Prostate gland (tissue), 2 donors: ENCODE measurements around the gene LRRC55. TPM values are rescaled to one million over a fixed set of nuclear protein-coding genes. Genes with fewer than 3 reads are reported as not detected.
"Not testable (repeated sequence)": the region's sequence is repeated elsewhere in the genome, so short reads cannot be mapped to it uniquely, and the experiment has no call there.

Experiments used
- DNase-seq: peaks from one replicate; pipeline ENCODE4 v3.0.0-alpha.2; 2019; ENCODE audit warnings: low spot score
- H3K27ac ChIP-seq, 2 donors: fragments of 200-600 bp; sonication (generic); 2 replicates each; pipeline ENCODE4 v1.5.1; 2017 to 2019
- H3K27me3 ChIP-seq: fragments of 200-600 bp; sonication (generic); replicated peaks from 2 replicates; pipeline ENCODE4 v1.5.1; 2019; ENCODE audit not compliant: insufficient read depth
- H3K36me3 ChIP-seq, 2 donors: fragments of 200-600 bp; sonication (generic); 1 replicate in 1 of 2; 2 replicates in 1 of 2; pipeline versions ENCODE4 v1.5.1 to v1.8.1; 2017 to 2019
- H3K4me1 ChIP-seq: fragments of 200-600 bp; sonication (generic); replicated peaks from 2 replicates; pipeline ENCODE4 v1.5.1; 2019
- H3K4me3 ChIP-seq, 2 donors: fragments of 200-600 bp; sonication (generic); 2 replicates each; pipeline ENCODE4 v1.5.1; 2017 to 2019
- H3K9me3 ChIP-seq: fragments of 200-600 bp; sonication (generic); 2 replicates; pipeline ENCODE4 v1.5.1; 2017
- POLR2A ChIP-seq: fragments of 450-650 bp; IDR thresholded peaks from one replicate; pipeline ENCODE4 v1.6.1; 2016; ENCODE audit warnings: antibody characterized with exemption, mild to moderate bottlenecking
- POLR2AphosphoS5 ChIP-seq: sonication (generic); formaldehyde crosslinking; IDR thresholded peaks from one replicate; pipeline ENCODE4 v1.6.1; 2017; ENCODE audit warnings: antibody characterized with exemption
- WGBS: methylation state at CpG from one replicate; pipeline ENCODE4 v1.1.5; 2018; 5-methylcytosine and 5-hydroxymethylcytosine counted together
- intact Hi-C: fragments of 100-400 bp; cut with DNase I; formaldehyde crosslinking; loops from one replicate; pipeline ENCODE4 v1.14.2; 2022
- total RNA-seq, 2 donors: library from RNA; depleted of rRNA; stranded (reverse); fragments of >200 nt; gene quantifications; one replicate each; pipeline ENCODE4 v1.1.0, GENCODE V29; 2016
- TF ChIP-seq, protein P1 (sequence below), 4 experiments: fragments of 200-600 bp in 2 of 4; fragments of 450-650 bp in 2 of 4; sonication (generic) in 2 of 4; IDR thresholded peaks; 1 replicate in 3 of 4; 2 replicates in 1 of 4; pipeline ENCODE4 v1.5.1; 2016 to 2019; ENCODE audit warnings: antibody characterized with exemption in 4 of 4, mild to moderate bottlenecking in 2 of 4, moderate library complexity in 2 of 4

LRRC55 gene
- total RNA-seq, 2 donors from 2014 or later = 0.23 TPM; not detected in 1

DNA sequence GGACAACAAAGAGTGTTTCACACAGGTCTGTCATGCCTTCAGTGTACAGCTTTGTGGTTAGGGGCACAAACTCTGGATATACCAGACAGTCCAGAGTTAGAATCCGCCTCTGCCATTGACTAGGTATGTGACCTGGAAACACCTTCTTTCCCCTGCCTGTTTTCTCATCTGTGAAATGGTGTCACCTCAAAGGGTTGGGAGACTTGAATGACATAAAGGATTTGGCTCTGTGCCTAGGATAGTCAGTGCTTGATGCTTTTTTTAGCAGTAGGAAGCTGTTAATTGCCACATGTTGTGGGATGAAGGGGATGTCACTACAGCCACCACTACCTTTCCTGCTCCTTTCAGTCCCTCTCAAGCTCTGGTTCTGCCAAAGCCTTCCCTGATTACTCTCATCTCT lies 17.4 kb upstream of the LRRC55 start:
- Histone ChIP-seq H3K4me1 (no peaks in the 10 kb centered on the region), H3K36me3 (no peaks in the 10 kb centered on the region), H3K9me3 (no peaks in the 10 kb centered on the region), H3K27me3 (no peaks in the 10 kb centered on the region), H3K4me3 (no peak overlapping the region), H3K27ac (no peak overlapping the region)
- intact Hi-C loops = no loop called here
- DNase-seq = no peak
- TF ChIP-seq POLR2AphosphoS5 (no peak), POLR2A (no peak)
- WGBS = 70% methylated on average over 1 of the region's 1 CpG

DNA sequence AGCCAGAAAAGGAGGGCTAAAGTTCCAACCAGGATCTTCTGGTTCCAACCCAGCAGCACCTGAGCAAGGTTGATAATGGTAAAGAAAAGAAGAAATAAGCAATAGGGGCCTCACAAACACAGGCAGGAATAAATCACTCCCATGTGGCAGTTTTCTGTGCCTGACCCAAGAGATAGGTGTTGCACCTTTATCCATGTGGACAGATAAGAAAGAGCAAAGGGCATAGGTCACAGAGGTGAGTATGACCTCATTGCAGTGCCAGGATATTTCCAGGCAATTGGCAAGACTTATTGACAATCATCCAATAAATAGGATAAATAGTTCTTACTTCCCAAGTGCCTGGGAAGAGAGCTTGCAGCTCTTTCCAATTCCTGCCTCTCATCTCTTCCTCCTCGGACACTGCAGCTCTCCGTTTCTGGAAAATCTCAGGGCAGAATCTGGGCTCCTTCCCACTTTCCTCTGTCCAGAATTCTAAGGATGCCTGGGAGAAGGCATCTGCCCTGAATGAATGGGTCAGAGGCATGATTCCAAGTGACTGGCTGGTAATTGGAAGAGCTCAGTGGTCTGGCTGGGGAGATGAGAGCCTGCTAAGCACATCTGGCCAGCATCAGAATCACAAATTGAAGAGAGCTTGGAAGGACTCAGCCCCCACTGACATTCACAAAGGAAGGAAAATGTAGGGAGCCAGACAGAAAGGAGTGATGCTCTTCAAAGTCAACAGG lies 14.5 kb upstream of the LRRC55 start:
- Histone ChIP-seq H3K36me3 (no peaks in the 10 kb centered on the region), H3K9me3 (no peaks in the 10 kb centered on the region), H3K4me1 (no peaks in the 10 kb centered on the region), H3K27me3 (no peaks in the 10 kb centered on the region), H3K4me3 (no peak overlapping the region), H3K27ac (no peak overlapping the region)
- intact Hi-C loops = no loop called here
- no peak for DNase-seq
- TF ChIP-seq, protein P1, sequence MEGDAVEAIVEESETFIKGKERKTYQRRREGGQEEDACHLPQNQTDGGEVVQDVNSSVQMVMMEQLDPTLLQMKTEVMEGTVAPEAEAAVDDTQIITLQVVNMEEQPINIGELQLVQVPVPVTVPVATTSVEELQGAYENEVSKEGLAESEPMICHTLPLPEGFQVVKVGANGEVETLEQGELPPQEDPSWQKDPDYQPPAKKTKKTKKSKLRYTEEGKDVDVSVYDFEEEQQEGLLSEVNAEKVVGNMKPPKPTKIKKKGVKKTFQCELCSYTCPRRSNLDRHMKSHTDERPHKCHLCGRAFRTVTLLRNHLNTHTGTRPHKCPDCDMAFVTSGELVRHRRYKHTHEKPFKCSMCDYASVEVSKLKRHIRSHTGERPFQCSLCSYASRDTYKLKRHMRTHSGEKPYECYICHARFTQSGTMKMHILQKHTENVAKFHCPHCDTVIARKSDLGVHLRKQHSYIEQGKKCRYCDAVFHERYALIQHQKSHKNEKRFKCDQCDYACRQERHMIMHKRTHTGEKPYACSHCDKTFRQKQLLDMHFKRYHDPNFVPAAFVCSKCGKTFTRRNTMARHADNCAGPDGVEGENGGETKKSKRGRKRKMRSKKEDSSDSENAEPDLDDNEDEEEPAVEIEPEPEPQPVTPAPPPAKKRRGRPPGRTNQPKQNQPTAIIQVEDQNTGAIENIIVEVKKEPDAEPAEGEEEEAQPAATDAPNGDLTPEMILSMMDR (IDR thresholded peaks at IDR 0.05) = no peak
- TF ChIP-seq POLR2A = no peak
- no peak for TF ChIP-seq POLR2AphosphoS5
- 53% methylated on average over 2 of the region's 2 CpGs for WGBS

DNA sequence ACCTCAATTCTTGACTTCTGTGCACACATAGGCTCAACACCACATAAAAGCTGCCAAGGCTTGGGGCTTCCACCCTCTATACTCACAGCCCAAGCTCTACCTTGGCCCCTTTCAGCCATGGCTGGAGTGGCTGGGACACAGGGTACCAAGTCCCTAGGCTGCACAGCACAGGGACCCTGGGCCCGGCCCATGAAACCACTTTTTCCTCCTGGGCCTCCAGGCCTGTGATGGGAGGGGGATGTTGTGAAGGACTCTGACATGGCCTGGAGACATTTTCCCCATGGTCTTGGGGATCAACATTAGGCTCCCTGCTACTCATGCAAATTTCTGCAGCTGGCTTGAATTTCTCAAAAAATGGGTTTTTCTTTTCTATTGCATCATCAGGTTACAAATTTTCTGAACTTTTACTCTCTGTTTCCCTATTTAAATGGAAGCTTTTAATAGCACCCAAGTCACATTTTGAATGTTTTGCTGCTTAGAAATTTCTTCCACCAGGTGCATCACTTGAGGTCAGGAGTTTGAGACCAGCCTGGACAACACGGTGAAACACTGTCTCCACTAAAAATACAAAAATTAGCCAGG lies 11.9 kb upstream of the LRRC55 start:
- H3K27ac ChIP-seq, H3K4me1 ChIP-seq, intact Hi-C loops, DNase-seq, H3K36me3 ChIP-seq, H3K4me3 ChIP-seq, H3K27me3 ChIP-seq, H3K9me3 ChIP-seq: not testable (repeated sequence)
- 89% methylated on average over 2 of the region's 2 CpGs for WGBS

DNA sequence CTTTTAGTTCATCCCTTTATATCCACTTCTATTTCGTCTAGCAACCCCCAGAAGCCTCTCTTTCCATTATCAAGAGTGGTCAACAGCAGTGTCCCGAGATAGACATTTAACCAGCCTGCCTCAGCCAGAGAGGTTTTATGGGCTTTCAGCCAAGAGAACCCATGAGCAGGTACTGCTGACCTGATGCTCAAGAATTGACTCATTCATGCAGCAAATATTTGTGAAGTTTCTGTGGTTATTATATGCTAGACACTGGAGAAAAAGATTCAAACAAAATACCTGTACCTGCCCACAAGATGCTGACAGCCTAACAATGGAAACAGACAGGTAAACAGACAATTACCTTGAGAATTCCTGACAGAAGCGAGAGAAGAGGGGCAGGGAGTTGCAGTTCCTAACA lies 9.7 kb upstream of the LRRC55 start:
- Histone ChIP-seq H3K27ac (no peak overlapping the region), H3K4me3 (no peak overlapping the region), H3K9me3 (no peaks in the 10 kb centered on the region), H3K27me3 (no peaks in the 10 kb centered on the region), H3K36me3 (no peaks in the 10 kb centered on the region), H3K4me1 (no peaks in the 10 kb centered on the region)
- 44% methylated on average over 3 of the region's 3 CpGs for WGBS
- DNase-seq = no peak
- TF ChIP-seq POLR2A = no peak
- TF ChIP-seq, protein P1 (IDR thresholded peaks at IDR 0.05) = no peak
- TF ChIP-seq POLR2AphosphoS5 = no peak
- intact Hi-C loops = no loop called here

DNA sequence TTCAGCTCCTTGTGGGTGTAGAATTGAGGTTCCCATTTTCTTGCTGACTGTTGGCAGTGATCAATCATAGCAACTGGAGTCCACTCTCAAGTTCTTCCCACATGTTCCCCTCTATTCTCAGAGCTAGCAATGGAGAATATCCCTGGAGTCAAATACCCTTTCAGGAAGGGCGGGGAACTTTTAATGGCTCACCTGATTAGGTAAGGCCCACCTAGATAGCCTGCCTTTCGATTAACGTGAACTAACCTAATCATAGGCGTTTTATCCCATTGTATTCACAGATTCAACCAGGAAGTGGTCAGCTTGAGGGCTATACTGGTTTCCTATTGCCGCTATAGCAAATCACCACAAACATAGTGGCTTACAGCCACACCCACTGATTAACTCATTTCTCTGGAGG lies 7.1 kb upstream of the LRRC55 start:
- WGBS = 91% methylated on average over 5 of the region's 5 CpGs

More for the DNA sequence above, 7.1 kb upstream of the LRRC55 start:
- no peaks in the 10 kb centered on the region for H3K4me1 ChIP-seq
- H3K9me3 ChIP-seq = no peaks in the 10 kb centered on the region
- H3K27me3 ChIP-seq = no peaks in the 10 kb centered on the region
- no peak for DNase-seq
- no peak overlapping the region for H3K4me3 ChIP-seq
- TF ChIP-seq, protein P1 (IDR thresholded peaks at IDR 0.05) = no peak
- TF ChIP-seq POLR2A (no peak), POLR2AphosphoS5 (no peak)
- intact Hi-C loops = no loop called here
- H3K36me3 ChIP-seq = no peaks in the 10 kb centered on the region
- H3K27ac ChIP-seq = no peak overlapping the region
